Neutrophil (primary cell): ENCODE results near the gene LRRC47.

Experiments
- H3K27ac ChIP-seq: fragments of 200-600 bp; sonication (generic); 2 replicates; pipeline ENCODE4 v1.5.1; 2016; ENCODE audit warnings: mild to moderate bottlenecking, moderate library complexity
- H3K27me3 ChIP-seq: fragments of 200-600 bp; sonication (generic); 2 replicates; pipeline ENCODE4 v1.6.0; 2016; ENCODE audit warnings: mild to moderate bottlenecking
- H3K36me3 ChIP-seq: fragments of 200-600 bp; sonication (generic); 2 replicates; pipeline ENCODE4 v1.5.1; 2017
- H3K4me1 ChIP-seq, 2 experiments: fragments of 200-600 bp in 1 of 2; sonication (generic) in 1 of 2; 1 replicate in 1 of 2; 2 replicates in 1 of 2; pipeline versions ENCODE4 v1.5.1 to v1.6.1; 2013 to 2016; ENCODE audit warnings: low read depth in 1 of 2, low read length in 1 of 2, mild to moderate bottlenecking in 1 of 2, moderate library complexity in 1 of 2; ENCODE audit not compliant: control insufficient read depth in 1 of 2, insufficient read depth in 1 of 2
- H3K4me3 ChIP-seq, 2 experiments: fragments of 200-600 bp in 1 of 2; sonication (generic) in 1 of 2; 1 replicate in 1 of 2; 2 replicates in 1 of 2; pipeline ENCODE4 v1.5.1; 2013 to 2016; ENCODE audit warnings: low read depth in 1 of 2, low read length in 1 of 2, mild to moderate bottlenecking in 1 of 2, moderate library complexity in 1 of 2
- H3K9me3 ChIP-seq: fragments of 200-600 bp; sonication (generic); 2 replicates; pipeline ENCODE4 v1.5.1; 2016
- TF ChIP-seq, protein P1 (sequence below): fragments of 200-600 bp; sonication (generic); IDR thresholded peaks from 2 replicates; pipeline ENCODE4 v1.5.1; 2016; ENCODE audit warnings: antibody characterized with exemption

The LRRC47 gene

DNA sequence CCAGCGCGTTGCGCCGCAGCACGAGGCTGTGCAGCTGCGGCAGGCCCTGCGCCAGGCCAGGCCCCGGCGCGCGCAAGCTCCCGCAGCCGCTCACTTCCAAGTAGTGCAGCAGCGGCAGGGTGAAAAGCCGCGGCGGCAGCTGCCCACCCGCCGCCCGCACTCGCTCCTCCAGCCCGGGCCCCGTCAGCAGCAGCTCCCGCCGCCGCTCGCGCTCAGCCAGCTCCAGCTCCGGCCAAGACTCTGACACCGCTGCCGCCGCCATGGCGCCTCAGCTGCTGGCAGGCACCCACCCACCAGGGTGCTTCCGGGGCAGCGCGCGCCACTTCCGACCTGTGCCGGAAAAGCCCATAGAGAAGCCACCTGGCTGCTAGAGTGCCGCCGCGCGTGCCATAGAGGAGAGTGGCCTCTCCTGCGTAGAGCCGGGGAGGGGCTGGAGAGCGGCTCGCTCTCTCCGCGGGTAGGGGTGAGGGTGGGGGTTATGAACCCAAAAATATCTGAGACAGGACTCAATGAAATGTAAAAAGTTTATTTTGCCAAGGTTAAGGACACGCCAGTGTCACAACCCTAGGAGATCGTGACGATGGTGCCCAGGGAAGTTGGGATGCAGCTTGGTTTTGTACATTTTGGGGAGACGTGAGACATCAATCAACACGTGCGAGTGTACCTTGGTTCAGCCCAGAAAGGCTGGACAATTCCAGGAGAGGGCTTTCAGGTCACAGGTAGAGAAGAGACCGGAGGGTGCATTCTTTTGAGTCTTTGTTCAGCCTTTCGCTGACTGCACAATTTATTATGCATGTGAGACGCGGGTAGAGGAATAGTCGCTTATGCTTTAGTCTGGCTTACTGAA lies at the start of gene LRRC47:
TSS of gene LRRC47 (minus strand) at position 284 of the 847 bp plus-strand sequence. CDS start at position 262, 22 bp downstream.
- H3K4me1 ChIP-seq: peaks cover 29 to 30% of the 10 kb centered on the region in 2 experiments
- H3K27ac ChIP-seq: peak within 1 kb of the TSS; percentile 71
- H3K9me3 ChIP-seq: no peaks in the 10 kb centered on the region
- peaks cover 20% of the 10 kb centered on the region for H3K27me3 ChIP-seq
- H3K4me3 ChIP-seq: peak within 1 kb of the TSS; percentile 74 to 85
- no peaks in the 10 kb centered on the region for H3K36me3 ChIP-seq
- TF ChIP-seq, protein P1, sequence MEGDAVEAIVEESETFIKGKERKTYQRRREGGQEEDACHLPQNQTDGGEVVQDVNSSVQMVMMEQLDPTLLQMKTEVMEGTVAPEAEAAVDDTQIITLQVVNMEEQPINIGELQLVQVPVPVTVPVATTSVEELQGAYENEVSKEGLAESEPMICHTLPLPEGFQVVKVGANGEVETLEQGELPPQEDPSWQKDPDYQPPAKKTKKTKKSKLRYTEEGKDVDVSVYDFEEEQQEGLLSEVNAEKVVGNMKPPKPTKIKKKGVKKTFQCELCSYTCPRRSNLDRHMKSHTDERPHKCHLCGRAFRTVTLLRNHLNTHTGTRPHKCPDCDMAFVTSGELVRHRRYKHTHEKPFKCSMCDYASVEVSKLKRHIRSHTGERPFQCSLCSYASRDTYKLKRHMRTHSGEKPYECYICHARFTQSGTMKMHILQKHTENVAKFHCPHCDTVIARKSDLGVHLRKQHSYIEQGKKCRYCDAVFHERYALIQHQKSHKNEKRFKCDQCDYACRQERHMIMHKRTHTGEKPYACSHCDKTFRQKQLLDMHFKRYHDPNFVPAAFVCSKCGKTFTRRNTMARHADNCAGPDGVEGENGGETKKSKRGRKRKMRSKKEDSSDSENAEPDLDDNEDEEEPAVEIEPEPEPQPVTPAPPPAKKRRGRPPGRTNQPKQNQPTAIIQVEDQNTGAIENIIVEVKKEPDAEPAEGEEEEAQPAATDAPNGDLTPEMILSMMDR: peak; percentile 69

DNA sequence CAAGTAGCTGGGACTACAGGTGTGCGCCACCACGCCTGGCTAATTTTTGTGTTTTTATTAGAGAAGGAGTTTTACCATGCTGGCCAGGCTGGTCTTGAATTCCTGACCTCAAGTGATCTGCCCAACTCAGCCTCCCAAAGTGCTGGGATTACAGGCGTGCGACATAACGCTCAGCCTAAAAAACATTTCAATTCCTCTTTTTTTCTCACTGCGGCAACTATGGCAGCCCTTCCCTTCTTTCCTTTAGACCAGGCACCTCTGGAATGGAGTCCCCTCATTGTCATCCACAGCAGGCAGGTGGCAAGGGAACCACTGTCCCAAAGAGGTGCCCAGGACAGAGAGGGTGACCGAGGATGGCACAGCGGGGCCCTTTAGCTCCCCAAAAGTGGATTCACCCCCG lies 46.6 kb upstream of the LRRC47 start:
- H3K9me3 ChIP-seq: no peaks in the 10 kb centered on the region
- H3K27me3 ChIP-seq: no peaks in the 10 kb centered on the region
- H3K27ac ChIP-seq: peak overlapping the region; percentile 77
- peaks cover 85% of the 10 kb centered on the region for H3K36me3 ChIP-seq
- peak overlapping the region in 1 of 2 experiments; percentile 27 for H3K4me3 ChIP-seq
- TF ChIP-seq, protein P1: no peak
- no peaks in the 10 kb centered on the region for H3K4me1 ChIP-seq

DNA sequence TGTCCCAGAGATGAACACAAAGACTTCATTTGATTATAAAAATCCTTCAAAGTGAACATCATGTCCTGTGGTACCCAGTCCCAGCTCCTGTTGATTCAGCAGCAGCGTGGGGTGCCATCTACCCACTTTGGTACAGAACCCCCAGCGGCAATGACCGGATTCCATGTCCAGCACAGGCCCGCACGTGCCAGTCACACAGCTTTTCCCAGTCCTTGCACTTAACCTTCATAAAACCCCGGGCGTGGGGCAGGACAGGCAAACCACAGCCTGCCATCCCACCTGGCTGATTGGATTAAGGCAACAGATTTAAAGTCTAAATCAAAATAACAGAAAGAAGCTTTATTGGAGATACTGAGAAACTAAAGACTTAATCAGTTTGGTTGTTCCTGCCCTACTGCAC lies 45.2 kb upstream of the LRRC47 start:
- Histone ChIP-seq H3K9me3 (no peaks in the 10 kb centered on the region), H3K36me3 (peaks cover 85% of the 10 kb centered on the region), H3K27me3 (no peaks in the 10 kb centered on the region), H3K4me3 (no peak overlapping the region), H3K27ac (no peak overlapping the region), H3K4me1 (no peaks in the 10 kb centered on the region)
- TF ChIP-seq, protein P1: no peak

DNA sequence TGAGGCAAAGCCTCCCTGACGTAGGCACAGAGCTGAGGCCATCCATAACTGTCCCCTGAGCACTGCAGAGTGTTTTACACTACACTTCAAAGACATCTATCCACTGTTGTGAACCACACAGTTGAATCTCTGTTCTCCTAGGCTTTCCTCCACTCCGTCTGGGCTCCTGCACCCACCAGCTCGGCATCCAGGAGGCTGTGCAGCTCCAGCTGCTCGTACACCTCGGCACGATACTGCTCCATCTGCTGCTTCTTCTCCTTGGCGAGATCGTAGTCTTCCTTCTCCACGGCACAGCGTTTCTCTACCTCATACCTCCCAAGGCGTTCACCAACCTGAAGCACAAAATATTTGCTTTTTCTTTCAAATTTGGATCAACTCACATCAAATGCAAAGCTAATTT lies 42.5 kb upstream of the LRRC47 start:
- Histone ChIP-seq H3K27ac (no peak overlapping the region), H3K4me3 (no peak overlapping the region), H3K36me3 (peaks cover 83% of the 10 kb centered on the region), H3K27me3 (no peaks in the 10 kb centered on the region), H3K4me1 (no peaks in the 10 kb centered on the region), H3K9me3 (no peaks in the 10 kb centered on the region)
- TF ChIP-seq, protein P1: no peak

DNA sequence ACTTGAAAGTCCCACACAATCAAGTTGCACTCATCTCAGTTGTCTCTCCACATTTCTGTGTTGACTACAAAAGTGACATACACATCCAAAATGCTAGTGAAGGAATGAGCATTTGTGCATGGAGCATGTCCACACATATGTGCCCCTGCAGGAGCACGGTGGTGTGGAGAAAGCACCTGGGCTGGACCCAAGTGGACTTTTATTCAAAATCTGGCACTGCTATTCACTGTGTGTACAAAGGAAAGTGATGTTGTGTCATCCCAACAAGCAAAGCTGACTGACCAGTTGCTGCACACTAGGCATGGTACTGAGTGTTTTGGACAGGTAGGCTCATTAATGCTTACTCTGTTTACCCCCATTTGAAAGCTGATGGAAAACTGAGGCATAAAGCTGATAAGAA lies 41.4 kb upstream of the LRRC47 start:
- TF ChIP-seq, protein P1: no peak
- Histone ChIP-seq H3K9me3 (no peaks in the 10 kb centered on the region), H3K4me3 (no peak overlapping the region), H3K4me1 (no peaks in the 10 kb centered on the region), H3K27me3 (no peaks in the 10 kb centered on the region), H3K27ac (no peak overlapping the region), H3K36me3 (peaks cover 85% of the 10 kb centered on the region)
